Lung (tissue), 12 donors: ENCODE measurements around the gene SHC1. TPM values are rescaled to one million over a fixed set of nuclear protein-coding genes. Genes with fewer than 3 reads are reported as not detected.

Source experiments
- ATAC-seq: fragments of 200-7000 bp; cut with Tn5 transposase; one replicate; pipeline ENCODE4 v1.9.1; 2020; ENCODE audit warnings: moderate number of reproducible peaks; ENCODE audit not compliant: insufficient read depth, low FRiP score
- DNase-seq, 3 donors: peaks; one replicate each; pipeline ENCODE4 v3.0.0-alpha.2; 2013 to 2017
- H3K27ac ChIP-seq, 2 donors: one replicate each; pipeline ENCODE4 v1.5.1; 2013; ENCODE audit warnings: mild to moderate bottlenecking in 2 of 2, moderate library complexity in 2 of 2, control low read depth in 1 of 2, inconsistent platforms in 1 of 2, low read depth in 1 of 2, low read length in 1 of 2
- H3K27me3 ChIP-seq, 3 donors: one replicate each; pipeline ENCODE4 v1.5.1; 2013; ENCODE audit warnings: low read length in 2 of 3; ENCODE audit not compliant: control insufficient read depth in 3 of 3, insufficient read depth in 3 of 3
- H3K36me3 ChIP-seq, 4 donors: one replicate each; pipeline ENCODE4 v1.5.1; 2013; ENCODE audit warnings: low read length in 4 of 4, mild to moderate bottlenecking in 1 of 4, moderate library complexity in 1 of 4; ENCODE audit not compliant: control insufficient read depth in 4 of 4, insufficient read depth in 4 of 4
- H3K4me1 ChIP-seq, 5 donors: one replicate each; pipeline ENCODE4 v1.5.1; 2013; ENCODE audit warnings: low read length in 5 of 5, mild to moderate bottlenecking in 2 of 5, moderate library complexity in 1 of 5; ENCODE audit not compliant: control insufficient read depth in 5 of 5, insufficient read depth in 5 of 5
- H3K4me3 ChIP-seq: one replicate; pipeline ENCODE4 v1.5.1; 2013; ENCODE audit warnings: mild to moderate bottlenecking, control low read depth, moderate library complexity
- H3K9ac ChIP-seq, 2 donors: one replicate each; pipeline ENCODE4 v1.5.1; 2013; ENCODE audit warnings: low read length in 2 of 2, control low read depth in 1 of 2; ENCODE audit not compliant: insufficient read depth in 1 of 2
- H3K9me3 ChIP-seq, 4 donors: one replicate each; pipeline ENCODE4 v1.5.1; 2013; ENCODE audit warnings: low read length in 3 of 4, mild to moderate bottlenecking in 1 of 4, moderate library complexity in 1 of 4; ENCODE audit not compliant: control insufficient read depth in 4 of 4, insufficient read depth in 3 of 4
- CTCF ChIP-seq: IDR thresholded peaks from 2 replicates; pipeline ENCODE4 v1.5.1; 2012; ENCODE audit warnings: mild to moderate bottlenecking; ENCODE audit errors: control extremely low read depth, extremely low read depth
- WGBS, 2 donors: extraction: QIAGEN DNeasy Blood & Tissue Kit; methylation state at CpG; one replicate each; pipeline ENCODE4 v1.1.7; 2013; 5-methylcytosine and 5-hydroxymethylcytosine counted together
- polyA plus RNA-seq, 2 donors: library from polyadenylated mRNA; stranded (reverse); fragments of 200-250 nt; gene quantifications; one replicate each; pipeline ENCODE4 v1.2.1, GENCODE V29; 2013
- total RNA-seq, 2 donors: library from RNA; depleted of rRNA in 1 of 2; stranded (reverse); fragments of >200 nt in 1 of 2; gene quantifications; one replicate each; pipeline ENCODE4 v1.2.1, GENCODE V29; 2014 to 2021
- donor health status: control.
- donor health status: control.
- donor health status: Bipolar disorder and iron deficiency.
- donor health status: healthy.
- donor health status: DM: yes; HTN: yes; CAD: no.

The SHC1 gene
- total and polyA plus RNA-seq, 4 donors, result 67.6 to 136 (median 93.8) TPM

GRCh38 chr1:155011437-155012025 lies 41.0 kb upstream of the SHC1 start:
- Histone ChIP-seq H3K4me3 (no peak overlapping the region), H3K36me3 (peaks cover 0 to 26% (median 0%) of the 10 kb centered on the region in 4 donors), H3K9me3 (no peaks in the 10 kb centered on the region), H3K4me1 (peaks cover 2 to 40% (median 17%) of the 10 kb centered on the region in 5 donors), H3K27ac (peak overlapping the region in 1 of 2 donors; percentile 65), H3K9ac (peak overlapping the region in 1 of 2 donors; percentile 13), H3K27me3 (no peaks in the 10 kb centered on the region)
- DNase-seq (peak in 2 of 3 donors; percentile 32 to 37), ATAC-seq (no peak)
- no peak for TF ChIP-seq CTCF
- WGBS, 2 donors, result 78 to 83% methylated on average over 6 of the region's 6 CpGs

GRCh38 chr1:155011004-155011416 lies 40.5 kb upstream of the SHC1 start:
- Histone ChIP-seq H3K9me3 (no peaks in the 10 kb centered on the region), H3K27ac (peak overlapping the region in 1 of 2 donors; percentile 65), H3K9ac (no peak overlapping the region), H3K4me3 (no peak overlapping the region), H3K36me3 (peaks cover 0 to 21% (median 0%) of the 10 kb centered on the region in 4 donors), H3K4me1 (peaks cover 2 to 45% (median 17%) of the 10 kb centered on the region in 5 donors), H3K27me3 (no peaks in the 10 kb centered on the region)
- WGBS, 2 donors, result 75 to 86% methylated on average over 5 of the region's 5 CpGs
- ATAC-seq, result no peak
- no peak for DNase-seq
- no peak for TF ChIP-seq CTCF

- Histone ChIP-seq H3K4me1 (peaks cover 2 to 48% (median 17%) of the 10 kb centered on the region in 5 donors), H3K9me3 (no peaks in the 10 kb centered on the region), H3K9ac (no peak overlapping the region), H3K27ac (peak overlapping the region in 1 of 2 donors; percentile 37), H3K36me3 (peaks cover 0 to 15% (median 0%) of the 10 kb centered on the region in 4 donors), H3K4me3 (no peak overlapping the region), H3K27me3 (no peaks in the 10 kb centered on the region)
- 32 to 53% methylated on average over 5 to 11 of the region's 11 CpGs for WGBS, 2 donors
- DNase-seq, result no peak
- no peak for TF ChIP-seq CTCF
- ATAC-seq, result no peak
Measured at GRCh38 chr1:155010211-155010918, 39.8 kb upstream of the SHC1 start.
